T-cell (primary cell): Measurements from ENCODE around the gene TAP2. TPM values are rescaled to one million over a fixed set of nuclear protein-coding genes. Genes with fewer than 3 reads are reported as not detected.

Experiments
- ATAC-seq, 4 experiments: fragments of 200-7000 bp in 3 of 4; fragments of 150-1000 bp in 1 of 4; cut with Tn5 transposase; replicated peaks in 1 of 4; 1 replicate in 3 of 4; 2 replicates in 1 of 4; pipeline ENCODE4 v1.10.0; 2021; ENCODE audit warnings: moderate library complexity in 3 of 4, mild to moderate bottlenecking in 2 of 4, moderate number of reproducible peaks in 1 of 4
- CTCF ChIA-PET, 2 donors: fragments of 300-600 bp; sonication (Branson Sonifier 250); formaldehyde crosslinking; loops; one replicate each; lab custom pipeline; 2022; ENCODE audit warnings: antibody characterized with exemption in 2 of 2; lab: Charles Lee
- POLR2A ChIA-PET, 2 donors: fragments of 300-600 bp; sonication (Branson Sonifier 250); formaldehyde crosslinking; loops; one replicate each; lab custom pipeline; 2022; ENCODE audit warnings: antibody characterized with exemption in 2 of 2; lab: Charles Lee
- DNase-seq, 35 experiments: peaks; one replicate each; pipeline versions ENCODE4 v3.0.0 to v3.0.0-alpha.2; 2013 to 2023
- H3K27ac ChIP-seq: one replicate; pipeline ENCODE4 v1.5.1; 2013; ENCODE audit warnings: low read length
- H3K27me3 ChIP-seq, 2 experiments: replicated peaks in 1 of 2; 1 replicate in 1 of 2; 2 replicates in 1 of 2; pipeline versions ENCODE4 v1.6.1 to v1.7.0; 2013; ENCODE audit warnings: low read length in 1 of 2, mixed read lengths in 1 of 2; ENCODE audit not compliant: control insufficient read depth in 2 of 2, insufficient read depth in 2 of 2; ENCODE audit errors: extremely low read depth in 1 of 2
- H3K36me3 ChIP-seq, 2 donors: 1 replicate in 1 of 2; 2 replicates in 1 of 2; pipeline versions ENCODE4 v1.6.1 to v1.7.0; 2013; ENCODE audit warnings: low read length in 1 of 2; ENCODE audit not compliant: control insufficient read depth in 2 of 2, insufficient read depth in 1 of 2; ENCODE audit errors: extremely low read depth in 1 of 2
- H3K4me1 ChIP-seq, 2 experiments: 1 replicate in 1 of 2; 2 replicates in 1 of 2; pipeline versions ENCODE4 v1.6.1 to v1.7.0; 2013; ENCODE audit warnings: low read length in 2 of 2, mixed read lengths in 1 of 2; ENCODE audit not compliant: insufficient read depth in 2 of 2, control insufficient read depth in 1 of 2; ENCODE audit errors: extremely low read depth in 1 of 2
- H3K4me3 ChIP-seq, 2 donors: 1 replicate in 1 of 2; 2 replicates in 1 of 2; pipeline versions ENCODE4 v1.5.1 to v1.7.0; 2013; ENCODE audit warnings: mild to moderate bottlenecking in 2 of 2, low read length in 1 of 2, moderate library complexity in 1 of 2; ENCODE audit not compliant: control insufficient read depth in 1 of 2; ENCODE audit errors: extremely low read depth in 1 of 2
- H3K9me3 ChIP-seq: 2 replicates; pipeline ENCODE4 v1.7.0; 2013
- H3K27ac Mint-ChIP-seq, 2 donors: one replicate each; pipeline ENCODE4 v1.8.0; 2020 to 2021; ENCODE audit warnings: mild to moderate bottlenecking in 2 of 2, mixed read lengths in 2 of 2
- H3K27me3 Mint-ChIP-seq, 2 donors: one replicate each; pipeline ENCODE4 v1.8.0; 2021 to 2022; ENCODE audit warnings: mixed read lengths in 2 of 2
- H3K36me3 Mint-ChIP-seq: one replicate; pipeline ENCODE4 v1.8.0; 2021; ENCODE audit warnings: mixed read lengths
- H3K4me1 Mint-ChIP-seq, 3 donors: one replicate each; pipeline ENCODE4 v1.8.0; 2020 to 2022; ENCODE audit warnings: mixed read lengths in 3 of 3, mild to moderate bottlenecking in 1 of 3
- H3K4me3 Mint-ChIP-seq, 3 donors: one replicate each; pipeline ENCODE4 v1.8.0; 2020 to 2022; ENCODE audit warnings: mild to moderate bottlenecking in 3 of 3, mixed read lengths in 3 of 3, moderate library complexity in 3 of 3
- H3K9me3 Mint-ChIP-seq, 3 donors: one replicate each; pipeline ENCODE4 v1.8.0; 2020 to 2022; ENCODE audit warnings: mixed read lengths in 3 of 3
- whole genome bisulfite sequencing: methylation state at CpG from one replicate; pipeline ENCODE4 v1.1.5; 2013; ENCODE audit warnings: missing lambda C conversion rate; ENCODE audit not compliant: insufficient coverage; 5-methylcytosine and 5-hydroxymethylcytosine counted together
- total RNA-seq, 35 experiments: library from RNA in 6 of 35; stranded (reverse) in 6 of 35; fragments of 120-200 nt in 1 of 35; gene quantifications; one replicate each; pipeline versions ENCODE4 v1.2.1 to v1.2.4 and lab custom pipeline; 2013 to 2026

The TAP2 gene
- total RNA-seq, 5 donors from 2014 or later (not counting 1 experiment from before 2014, with no cell fraction given), result 116 to 147 (median 140) TPM

DNA sequence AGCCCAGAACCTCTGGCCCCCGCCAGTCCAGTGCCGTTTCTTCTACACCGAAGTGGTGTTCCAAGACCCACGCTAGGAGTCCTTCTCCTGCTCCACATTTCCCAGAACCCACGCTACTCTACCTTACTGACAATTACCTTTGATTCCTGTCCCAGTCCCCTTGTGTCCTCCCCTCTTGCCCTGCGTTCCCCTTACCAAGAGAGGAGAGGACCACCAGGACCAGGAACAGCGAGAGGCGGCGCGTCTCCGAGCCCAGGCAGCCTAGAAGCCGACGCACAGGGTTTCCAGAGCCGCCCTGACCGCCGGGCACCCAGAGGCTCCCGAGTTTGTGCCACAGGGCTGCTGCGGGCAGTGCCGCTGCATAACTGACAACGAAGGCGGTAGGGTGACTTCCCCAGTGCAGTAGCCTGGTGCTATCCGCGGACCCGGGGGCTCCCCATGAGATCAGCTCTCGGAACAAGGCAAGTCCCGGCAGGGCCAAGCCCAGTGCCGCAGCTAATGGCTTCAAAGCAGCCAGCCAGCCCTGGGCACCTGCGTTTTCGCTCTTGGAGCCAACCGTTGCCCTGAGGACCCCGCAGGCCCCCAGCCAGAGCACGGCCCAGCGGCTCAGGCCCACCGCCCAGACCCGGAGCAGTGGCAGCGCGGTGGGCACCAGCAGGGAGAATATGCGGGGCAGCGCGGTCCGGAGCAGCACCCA, 14.5 kb upstream of the TAP2 start:
- POLR2A ChIA-PET, result interaction anchor here (0.6 to 2.2 kb wide), 11 partner anchors 8 to 657 kb away, joined by 4 to 24 read pairs (median 10); partner anchors contain the start of genes PSMB8 (in 2 of the 2), TAP2 (in 2 of the 2), BRD2 (in 1 of the 2) and RING1 (in 1 of the 2)
- Mint-ChIP-seq H3K27ac (peak overlapping the region; percentile 98 to 100), H3K4me1 (peaks cover 72 to 88% (median 74%) of the 10 kb centered on the region in 3 donors), H3K9me3 (no peaks in the 10 kb centered on the region), H3K36me3 (peaks cover 66% of the 10 kb centered on the region), H3K4me3 (peak overlapping the region; percentile 98 to 99 (median 98)), H3K27me3 (no peaks in the 10 kb centered on the region)
- under 1% methylated on average over 37 of the region's 41 CpGs for whole genome bisulfite sequencing
- ATAC-seq (peak; percentile 21 to 38 (median 28)), DNase-seq (peak in 34 of 35 experiments; percentile 26 to 78 (median 58))
- Histone ChIP-seq H3K9me3 (no peaks in the 10 kb centered on the region), H3K4me1 (peaks cover 40 to 68% of the 10 kb centered on the region in 2 experiments), H3K36me3 (peaks cover 18 to 61% of the 10 kb centered on the region in 2 donors), H3K4me3 (peak overlapping the region; percentile 85 to 95), H3K27me3 (no peaks in the 10 kb centered on the region), H3K27ac (peak overlapping the region; percentile 99)
- CTCF ChIA-PET, result interaction anchor here (0.6 to 5.9 kb wide), 13 partner anchors 8 to 161 kb away, joined by 3 to 236 read pairs (median 6); partner anchors contain the start of genes TAP2 (in 2 of the 2), HLA-DMA (in 1 of the 2) and PSMB8 (in 1 of the 2)

DNA sequence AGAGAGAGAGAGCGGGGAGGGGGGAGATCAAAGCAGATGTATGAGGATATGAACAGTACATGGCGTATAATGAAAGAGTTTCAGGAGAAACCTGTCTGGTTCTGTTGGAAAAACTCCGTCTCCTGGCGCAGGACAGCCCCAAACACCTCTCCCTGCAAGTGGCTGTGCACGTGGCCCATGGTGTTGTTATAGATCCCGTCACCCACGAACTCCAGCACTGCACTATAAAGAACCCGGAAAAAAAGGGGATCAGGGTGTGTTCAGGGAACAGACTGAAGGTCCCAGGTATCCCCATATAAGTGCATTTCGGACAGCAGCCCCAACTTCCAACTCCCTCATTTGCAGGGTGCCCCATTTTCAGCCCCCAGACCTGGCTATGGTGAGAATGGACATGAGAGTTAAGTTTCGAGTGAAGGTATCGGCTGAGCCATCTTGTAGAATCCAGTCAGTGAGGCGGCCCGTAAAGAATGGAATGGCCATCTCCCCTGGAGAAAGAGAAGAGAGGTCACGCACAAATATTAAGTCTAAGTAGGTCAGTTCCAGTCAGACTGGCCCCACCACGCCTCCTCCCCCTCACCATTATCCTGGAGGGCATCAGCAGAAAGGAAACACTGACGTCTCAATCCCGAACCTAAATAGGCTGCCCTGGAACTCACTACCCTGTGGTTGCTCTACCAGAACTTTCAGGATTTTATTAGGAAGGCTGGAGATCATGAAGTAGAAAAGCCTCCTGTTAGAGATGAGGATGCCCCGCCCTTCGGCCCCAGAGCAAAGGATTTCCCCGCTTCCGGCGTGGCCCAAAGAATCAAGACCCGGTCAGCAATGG, 13.7 kb upstream of the TAP2 start:
- POLR2A ChIA-PET, result interaction anchor here (1.5 to 2.2 kb wide), 4 partner anchors 7 to 120 kb away, joined by 10 to 24 read pairs (median 24); partner anchors contain the start of genes PSMB8 (in 1 of the 2) and TAP2 (in 1 of the 2)
- Mint-ChIP-seq H3K36me3 (peaks cover 66% of the 10 kb centered on the region), H3K4me1 (peaks cover 72 to 88% (median 74%) of the 10 kb centered on the region in 3 donors), H3K4me3 (peak overlapping the region; percentile 98 to 99 (median 98)), H3K9me3 (no peaks in the 10 kb centered on the region), H3K27ac (peak overlapping the region; percentile 98 to 100), H3K27me3 (no peaks in the 10 kb centered on the region)
- H3K4me1 ChIP-seq, result peaks cover 45 to 69% of the 10 kb centered on the region in 2 experiments
- H3K9me3 ChIP-seq, result no peaks in the 10 kb centered on the region
- peak overlapping the region; percentile 85 to 95 for H3K4me3 ChIP-seq
- no peaks in the 10 kb centered on the region for H3K27me3 ChIP-seq
- H3K36me3 ChIP-seq, result peaks cover 11 to 61% of the 10 kb centered on the region in 2 donors
- DNase-seq (peak in 1 of 35 experiments; percentile 47), ATAC-seq (no peak)
- peak overlapping the region; percentile 99 for H3K27ac ChIP-seq
- 4% methylated on average over 9 of the region's 23 CpGs for WGBS
- CTCF ChIA-PET, result interaction anchor here in 1 of 2 donors (1.3 to 5.9 kb wide), 5 partner anchors 7 to 16 kb away, joined by 8 to 236 read pairs (median 65); partner anchors contain the start of genes PSMB8 and TAP2

DNA sequence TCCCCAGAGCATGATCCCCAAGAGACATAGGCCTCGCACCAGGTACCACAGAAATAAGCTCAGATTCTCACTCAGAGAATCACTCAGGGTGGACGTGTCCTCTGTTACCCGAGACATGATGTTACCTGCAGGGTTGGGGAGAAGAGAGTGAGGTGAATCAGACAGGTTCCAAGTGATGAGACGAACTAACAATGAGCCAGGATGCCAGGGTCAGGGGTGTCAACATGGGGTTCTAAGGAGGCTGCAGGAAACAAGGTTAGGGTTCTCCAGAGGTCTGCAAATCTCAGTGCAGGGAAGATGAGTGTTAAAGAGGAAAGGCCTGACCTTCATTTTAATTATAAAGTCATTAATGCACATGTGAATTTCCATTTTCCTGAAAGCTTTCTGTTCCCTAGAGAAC, 12.5 kb upstream of the TAP2 start:
- Mint-ChIP-seq H3K4me1 (peaks cover 73 to 90% (median 75%) of the 10 kb centered on the region in 3 donors), H3K27ac (peak overlapping the region; percentile 98 to 100), H3K9me3 (no peaks in the 10 kb centered on the region), H3K27me3 (no peaks in the 10 kb centered on the region), H3K36me3 (peaks cover 67% of the 10 kb centered on the region), H3K4me3 (peak overlapping the region; percentile 98 to 99 (median 98))
- ChIA-PET POLR2A (interaction anchor here (0.6 to 0.9 kb wide), 3 partner anchors 14 to 120 kb away, joined by 3 read pairs; no protein-coding TSS in a partner anchor), CTCF (interaction anchor here (0.6 to 2.0 kb wide), 4 partner anchors 9 to 17 kb away, joined by 3 to 18 read pairs (median 10); partner anchors contain the start of gene TAP2 (in 2 of the 2))
- Histone ChIP-seq H3K27me3 (no peaks in the 10 kb centered on the region), H3K36me3 (peaks cover 14 to 66% of the 10 kb centered on the region in 2 donors), H3K4me3 (peak overlapping the region in 1 of 2 donors; percentile 95), H3K4me1 (peaks cover 53 to 73% of the 10 kb centered on the region in 2 experiments), H3K9me3 (no peaks in the 10 kb centered on the region), H3K27ac (peak overlapping the region; percentile 99)
- DNase-seq, result no peak
- WGBS, result no CpG with 5 or more reads among the region's 4 CpGs
- no peak for ATAC-seq

DNA sequence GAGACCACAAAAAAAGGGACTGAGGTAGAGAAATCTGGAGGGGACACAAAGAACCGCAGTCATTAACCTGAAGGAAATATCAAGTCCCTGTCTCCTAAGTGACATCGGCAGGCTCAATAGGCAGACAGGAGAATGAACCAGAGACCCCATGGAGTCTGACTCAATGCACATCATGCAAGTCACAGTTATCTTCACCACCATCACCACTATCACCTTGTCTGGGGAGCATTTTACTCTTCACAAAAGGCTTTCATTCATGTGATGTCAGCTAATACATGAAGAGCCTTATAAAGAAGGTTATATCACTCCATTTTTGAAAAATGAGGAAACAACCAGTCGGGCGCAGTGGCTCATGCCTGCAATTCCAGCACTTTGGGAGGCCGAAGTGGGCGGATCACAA, 10.6 kb upstream of the TAP2 start:
- H3K27ac ChIP-seq, result peak overlapping the region; percentile 44
- CTCF ChIA-PET, result interaction anchor here in 1 of 2 donors (0.6 kb wide), 1 partner anchor 11 kb away, joined by 3 read pairs; no protein-coding TSS in a partner anchor
- 43% methylated on average over 2 of the region's 6 CpGs for WGBS

DNA sequence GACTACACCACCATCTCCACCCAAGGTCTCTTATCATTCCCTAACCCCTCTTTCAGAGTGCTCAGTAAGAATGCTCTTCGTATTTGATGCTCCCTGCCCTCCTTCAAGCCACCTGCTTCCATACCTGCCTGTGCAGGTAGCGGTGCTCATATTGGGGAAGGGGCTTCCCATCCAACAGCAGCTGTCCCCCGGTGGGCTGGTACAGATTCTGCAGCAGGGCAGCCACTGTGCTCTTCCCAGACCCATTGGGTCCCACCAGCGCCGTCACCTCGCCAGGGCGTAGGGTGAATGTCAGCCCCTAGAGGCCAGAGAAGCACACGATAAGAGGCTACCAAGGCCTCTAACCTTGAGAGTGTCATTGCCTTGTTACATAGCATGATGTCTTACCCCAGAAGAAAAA, 9.3 kb upstream of the TAP2 start:
- POLR2A ChIA-PET, result no interaction called here
- H3K4me3 ChIP-seq, result no peak overlapping the region
- CTCF ChIA-PET, result no interaction called here
- Mint-ChIP-seq H3K9me3 (no peaks in the 10 kb centered on the region), H3K36me3 (peaks cover 74% of the 10 kb centered on the region), H3K27me3 (no peaks in the 10 kb centered on the region), H3K4me3 (peak overlapping the region; percentile 98 to 100 (median 100)), H3K4me1 (peaks cover 72 to 94% (median 80%) of the 10 kb centered on the region in 3 donors), H3K27ac (peak overlapping the region; percentile 81 to 100)
- ATAC-seq (no peak), DNase-seq (no peak)
- H3K9me3 ChIP-seq, result no peaks in the 10 kb centered on the region
- H3K27ac ChIP-seq, result peak overlapping the region; percentile 44
- no peaks in the 10 kb centered on the region for H3K27me3 ChIP-seq
- peaks cover 14 to 74% of the 10 kb centered on the region in 2 donors for H3K36me3 ChIP-seq
- 100% methylated on average over 1 of the region's 8 CpGs for WGBS
- H3K4me1 ChIP-seq, result peaks cover 48 to 75% of the 10 kb centered on the region in 2 experiments

More for the DNA sequence above, 10.6 kb upstream of the TAP2 start:
- H3K9me3 ChIP-seq, result no peaks in the 10 kb centered on the region
- no peaks in the 10 kb centered on the region for H3K27me3 ChIP-seq
- peak overlapping the region; percentile 22 to 100 (median 98) for H3K4me3 Mint-ChIP-seq
- peak overlapping the region; percentile 81 to 100 for H3K27ac Mint-ChIP-seq
- peaks cover 70% of the 10 kb centered on the region for H3K36me3 Mint-ChIP-seq
- H3K27me3 Mint-ChIP-seq, result no peaks in the 10 kb centered on the region
- peaks cover 44 to 73% of the 10 kb centered on the region in 2 experiments for H3K4me1 ChIP-seq
- peaks cover 67 to 86% (median 75%) of the 10 kb centered on the region in 3 donors for H3K4me1 Mint-ChIP-seq
- H3K36me3 ChIP-seq, result peaks cover 14 to 72% of the 10 kb centered on the region in 2 donors
- H3K9me3 Mint-ChIP-seq, result no peaks in the 10 kb centered on the region
- ATAC-seq, result no peak
- POLR2A ChIA-PET, result no interaction called here
- DNase-seq, result no peak
- H3K4me3 ChIP-seq, result no peak overlapping the region
